Body of pancreas (tissue), 4 donors: ENCODE results near the gene HTR6.

Source experiments
- POLR2A ChIP-seq, 3 donors: fragments of 450-650 bp; IDR thresholded peaks; one replicate each; pipeline ENCODE4 v1.6.1; 2016; ENCODE audit warnings: antibody characterized with exemption in 3 of 3, mild to moderate bottlenecking in 2 of 3
- TF ChIP-seq, protein P1 (sequence below), 7 experiments: fragments of 450-650 bp in 4 of 7; fragments of 200-600 bp in 3 of 7; sonication (generic) in 3 of 7; IDR thresholded peaks; one replicate each; pipeline ENCODE4 v1.5.1; 2016 to 2019; ENCODE audit warnings: antibody characterized with exemption in 7 of 7

DNA sequence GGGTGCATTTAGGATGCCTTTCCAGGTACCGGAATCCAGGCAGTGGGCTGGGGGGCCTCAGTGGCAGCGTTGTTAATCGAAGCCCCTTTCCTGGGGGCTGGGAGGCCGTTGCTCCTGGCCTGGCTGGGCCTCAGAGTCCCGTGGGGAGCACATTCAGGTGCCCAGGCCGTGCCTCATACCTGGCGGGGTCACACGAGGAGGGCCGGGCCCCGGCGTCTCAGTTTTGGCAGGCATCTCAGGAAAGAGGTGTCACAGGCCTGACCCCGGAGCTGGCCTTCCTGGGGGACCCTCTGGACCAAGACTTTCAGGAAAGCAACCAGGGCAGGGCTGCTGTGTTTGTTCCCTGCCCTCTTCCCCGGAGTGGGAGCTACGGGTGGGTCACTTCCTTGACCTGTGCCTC lies 16.4 kb upstream of the HTR6 start:
- TF ChIP-seq, protein P1, sequence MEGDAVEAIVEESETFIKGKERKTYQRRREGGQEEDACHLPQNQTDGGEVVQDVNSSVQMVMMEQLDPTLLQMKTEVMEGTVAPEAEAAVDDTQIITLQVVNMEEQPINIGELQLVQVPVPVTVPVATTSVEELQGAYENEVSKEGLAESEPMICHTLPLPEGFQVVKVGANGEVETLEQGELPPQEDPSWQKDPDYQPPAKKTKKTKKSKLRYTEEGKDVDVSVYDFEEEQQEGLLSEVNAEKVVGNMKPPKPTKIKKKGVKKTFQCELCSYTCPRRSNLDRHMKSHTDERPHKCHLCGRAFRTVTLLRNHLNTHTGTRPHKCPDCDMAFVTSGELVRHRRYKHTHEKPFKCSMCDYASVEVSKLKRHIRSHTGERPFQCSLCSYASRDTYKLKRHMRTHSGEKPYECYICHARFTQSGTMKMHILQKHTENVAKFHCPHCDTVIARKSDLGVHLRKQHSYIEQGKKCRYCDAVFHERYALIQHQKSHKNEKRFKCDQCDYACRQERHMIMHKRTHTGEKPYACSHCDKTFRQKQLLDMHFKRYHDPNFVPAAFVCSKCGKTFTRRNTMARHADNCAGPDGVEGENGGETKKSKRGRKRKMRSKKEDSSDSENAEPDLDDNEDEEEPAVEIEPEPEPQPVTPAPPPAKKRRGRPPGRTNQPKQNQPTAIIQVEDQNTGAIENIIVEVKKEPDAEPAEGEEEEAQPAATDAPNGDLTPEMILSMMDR (IDR thresholded peaks at IDR 0.05), result no peak
- TF ChIP-seq POLR2A (IDR thresholded peaks at IDR 0.05), result no peak
